ENCODE data around the gene FASTKD1.
"Not testable (repeated sequence)": the region's sequence is repeated elsewhere in the genome, so short reads cannot be mapped to it uniquely, and the experiment has no call there.

The FASTKD1 gene
- long read RNA-seq, donor 1, transcript FASTKD1-204 (15 exons, 2,967 nt): major isoform, 6 of 8 reads
- long read RNA-seq, donor 1, partial matches to known transcripts: 0 of 8 reads
- long read RNA-seq, donor 1, other reads (novel, unspliced or antisense): 0 of 8 reads
- long read RNA-seq, donor 2: 0 reads
- long read RNA-seq, donor 3: 0 reads
- long read RNA-seq, donor 4, partial matches to known transcripts: 0 of 4 reads
- long read RNA-seq, donor 4, other reads (novel, unspliced or antisense): 0 of 4 reads
- long read RNA-seq, donor 5, partial matches to known transcripts: 180 of 226 reads
- long read RNA-seq, donor 5, other reads (novel, unspliced or antisense): 39 of 226 reads
- long read RNA-seq, donor 6, partial matches to known transcripts: 182 of 195 reads
- long read RNA-seq, donor 6, other reads (novel, unspliced or antisense): 12 of 195 reads
- long read RNA-seq, donor 7, partial matches to known transcripts: 0 of 3 reads
- long read RNA-seq, donor 7, other reads (novel, unspliced or antisense): 0 of 3 reads
- long read RNA-seq, donor 8, partial matches to known transcripts: 300 of 320 reads
- long read RNA-seq, donor 8, other reads (novel, unspliced or antisense): 20 of 320 reads

DNA sequence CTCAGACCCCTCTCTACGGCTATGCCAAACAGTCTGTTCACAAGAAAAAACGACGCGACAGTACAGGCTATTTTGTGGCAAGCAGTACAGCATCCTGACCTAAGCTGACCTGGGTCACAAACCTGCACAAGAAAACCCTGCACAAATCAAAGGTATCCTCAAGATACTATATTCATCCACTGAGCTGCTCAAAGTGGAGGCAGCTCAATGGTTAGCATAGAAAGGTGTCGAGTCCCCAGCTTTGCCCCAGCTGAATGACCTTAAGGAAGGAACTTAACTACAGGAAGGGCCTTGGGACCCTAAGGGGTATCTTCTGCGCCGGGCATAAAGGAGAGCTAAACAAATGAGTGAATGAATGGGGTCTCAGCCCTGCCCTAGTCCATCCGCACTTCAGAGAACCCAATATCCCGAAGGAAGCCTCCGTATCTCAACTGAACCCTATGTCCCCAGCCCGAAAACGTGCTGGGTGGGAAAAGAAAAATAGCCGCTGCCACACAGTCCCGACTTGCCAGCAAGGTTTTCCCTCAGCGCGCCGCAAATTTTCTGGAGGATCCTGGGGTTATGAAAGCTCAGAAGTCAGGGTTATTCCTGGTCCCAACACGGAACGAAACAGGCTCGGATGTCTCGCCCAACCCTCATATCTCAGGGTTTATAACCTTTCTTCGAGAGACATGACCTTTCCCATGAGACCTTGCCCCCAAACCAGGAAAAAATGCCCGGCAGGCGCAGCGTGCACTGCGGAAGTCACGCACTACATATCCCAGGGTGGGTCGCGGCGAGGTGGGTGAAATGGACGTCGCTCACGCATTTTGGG lies at the start of gene FASTKD1:
FASTKD1 (minus strand) TSS at position 706 of the 814 bp plus-strand sequence. CDS start 1,836 bp downstream, outside the sequence.
- DNase-seq: peak; percentile 83

DNA sequence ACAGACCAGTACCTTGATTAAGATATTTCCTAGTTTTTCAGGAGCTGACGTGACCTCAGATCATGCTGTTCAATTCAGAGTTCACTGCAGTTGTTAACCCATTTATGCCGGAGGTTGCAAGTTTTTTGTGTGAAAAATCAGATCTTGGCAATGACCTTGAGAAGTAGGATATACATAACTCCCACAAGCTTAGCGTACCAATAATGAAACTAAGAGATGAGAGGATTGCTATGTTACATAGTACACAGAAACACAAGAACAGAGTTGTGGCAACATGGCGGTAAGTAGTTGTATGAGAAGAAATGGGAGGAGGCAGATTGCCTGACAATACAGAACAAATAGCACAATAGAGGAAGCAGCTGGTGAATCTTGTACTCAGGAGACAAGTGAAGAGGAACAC lies 49.6 kb upstream of the FASTKD1 start:
- no peak for DNase-seq

DNA sequence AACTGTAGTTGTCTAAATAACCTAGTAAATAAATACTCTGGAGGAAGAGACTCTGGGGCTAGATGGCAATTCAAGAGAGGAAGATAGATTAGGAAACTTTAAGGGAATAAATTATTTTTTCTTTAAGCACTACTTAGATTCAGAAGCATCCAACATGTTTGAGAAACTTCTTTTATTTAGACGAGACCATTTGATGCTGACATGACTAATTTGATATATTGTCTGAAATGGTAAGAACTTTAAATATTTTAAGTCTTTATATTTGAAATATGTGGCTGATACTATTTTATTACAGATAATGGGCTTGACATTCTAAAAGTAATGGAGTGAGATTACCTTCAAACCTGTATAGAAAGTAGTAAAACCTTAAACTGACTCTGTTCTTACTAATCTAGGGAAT lies 46.8 kb upstream of the FASTKD1 start:
- no peak for DNase-seq

GRCh38 chr2:169619946-169620345 lies 46.3 kb upstream of the FASTKD1 start:
- DNase-seq: no peak

DNA sequence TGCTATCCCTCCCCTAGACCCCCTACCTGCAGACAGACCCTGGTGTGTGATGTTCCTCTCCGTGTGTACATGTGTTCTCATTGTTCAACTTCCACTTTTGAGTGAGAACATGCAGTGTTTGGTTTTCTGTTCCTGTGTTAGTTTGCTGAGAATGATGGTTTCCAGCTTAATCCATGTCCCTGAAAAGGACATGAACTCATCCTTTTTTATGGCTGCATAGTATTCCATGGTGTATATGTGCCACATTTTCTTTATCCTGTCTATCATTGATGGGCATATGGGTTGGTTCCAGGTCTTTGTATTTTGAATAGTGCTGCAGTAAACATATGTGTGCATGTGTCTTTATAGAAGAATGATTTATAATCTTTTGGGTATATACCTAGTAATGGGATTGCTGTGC lies 42.3 kb upstream of the FASTKD1 start:
- not testable (repeated sequence) for DNase-seq

DNA sequence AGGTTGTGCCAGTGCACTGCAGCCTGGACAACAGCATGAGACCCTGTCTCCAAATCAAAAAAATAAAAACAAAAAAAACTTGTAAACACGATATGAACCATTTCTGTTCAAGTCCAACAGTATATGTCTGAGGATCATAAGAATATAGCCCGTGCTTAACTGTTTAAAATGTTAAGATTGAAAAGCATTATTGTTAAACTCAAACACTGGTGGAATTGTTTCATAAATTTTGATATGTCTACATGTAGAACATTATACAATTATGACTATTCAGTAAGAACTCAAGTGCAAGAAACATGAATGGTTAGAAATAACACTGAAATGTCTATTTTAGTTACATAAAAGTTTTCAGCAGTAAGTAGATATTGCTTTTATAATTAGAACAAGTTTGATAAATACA lies 40.2 kb upstream of the FASTKD1 start:
- no peak for DNase-seq

GRCh38 chr2:169609264-169609663 lies 35.6 kb upstream of the FASTKD1 start:
- no peak for DNase-seq

GRCh38 chr2:169599568-169599967 lies 25.9 kb upstream of the FASTKD1 start:
- no peak for DNase-seq

DNA sequence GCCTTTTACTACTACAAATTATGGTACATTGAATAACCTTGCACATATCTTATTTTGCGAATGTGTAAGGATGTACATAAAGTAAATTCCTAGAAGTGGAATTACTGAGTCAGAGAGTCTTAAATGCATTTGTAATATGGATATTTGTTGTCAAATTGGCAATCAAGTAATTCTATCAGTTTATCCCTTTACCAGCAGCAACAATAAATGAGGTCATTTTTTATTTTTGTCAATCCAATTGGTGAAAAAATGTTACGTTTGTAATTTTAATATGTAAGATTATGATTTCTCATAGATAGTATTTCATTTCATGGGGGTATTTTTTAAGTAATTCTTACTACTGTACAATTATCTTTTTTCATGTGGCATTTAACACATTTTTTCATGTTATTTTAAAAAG lies 25.3 kb upstream of the FASTKD1 start:
- no peak for DNase-seq

DNA sequence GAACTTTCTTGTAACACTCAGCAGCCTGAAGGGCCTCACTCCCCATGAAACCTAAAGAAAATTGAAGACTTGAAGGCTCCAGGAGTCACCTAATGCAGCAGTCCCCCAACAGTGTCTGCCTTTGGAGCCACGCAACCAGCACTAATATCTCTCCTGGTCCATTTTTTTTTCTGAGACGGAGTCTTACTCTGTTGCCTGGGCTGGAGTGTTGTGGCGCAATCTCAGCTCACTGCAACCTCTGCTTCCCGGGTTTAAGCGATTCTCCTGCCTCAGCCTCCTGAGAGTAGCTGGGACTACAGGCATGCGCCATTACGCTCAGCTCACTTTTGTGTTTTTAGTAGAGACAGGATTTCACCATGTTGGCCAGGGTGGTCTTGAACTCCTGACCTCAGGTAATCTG lies 22.9 kb upstream of the FASTKD1 start:
- DNase-seq: not testable (repeated sequence)

- DNase-seq: no peak
These were observed 17.1 kb upstream of the FASTKD1 start for GRCh38 chr2:169590804-169591203.

GRCh38 chr2:169585673-169586072 lies 12.0 kb upstream of the FASTKD1 start:
- DNase-seq: no peak

- peak; percentile 97 for DNase-seq
These were observed 10.6 kb upstream of the FASTKD1 start, which contains the start of gene PPIG for GRCh38 chr2:169584005-169584877. Gene PPIG (plus strand): TSS chr2:169584351. CDS start chr2:169604042, 19,691 bp downstream.

GRCh38 chr2:169583518-169583917 lies 9.9 kb upstream of the FASTKD1 start:
- no peak for DNase-seq

- DNase-seq: not testable (repeated sequence)
These were observed 9.0 kb upstream of the FASTKD1 start for GRCh38 chr2:169582552-169583266.

DNA sequence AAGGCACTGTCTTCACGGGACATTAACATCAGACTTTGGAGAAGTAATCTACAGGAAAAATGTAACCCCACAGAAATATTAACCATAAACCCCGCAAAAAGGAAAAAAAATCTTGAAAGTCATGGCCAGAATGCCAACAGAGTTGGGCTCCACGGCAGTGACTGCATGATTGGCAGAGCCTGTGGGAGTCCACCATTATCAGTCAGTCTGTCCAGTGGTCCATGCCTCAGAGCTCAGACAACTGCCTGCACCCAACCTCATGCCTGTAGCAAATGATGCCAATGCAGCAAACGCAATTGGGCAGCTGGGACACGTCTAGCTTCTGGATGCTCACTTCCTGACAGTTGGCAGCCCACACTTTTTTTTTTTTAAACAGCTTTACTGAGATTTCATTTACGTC lies 5.4 kb upstream of the FASTKD1 start:
- DNase-seq: no peak

DNA sequence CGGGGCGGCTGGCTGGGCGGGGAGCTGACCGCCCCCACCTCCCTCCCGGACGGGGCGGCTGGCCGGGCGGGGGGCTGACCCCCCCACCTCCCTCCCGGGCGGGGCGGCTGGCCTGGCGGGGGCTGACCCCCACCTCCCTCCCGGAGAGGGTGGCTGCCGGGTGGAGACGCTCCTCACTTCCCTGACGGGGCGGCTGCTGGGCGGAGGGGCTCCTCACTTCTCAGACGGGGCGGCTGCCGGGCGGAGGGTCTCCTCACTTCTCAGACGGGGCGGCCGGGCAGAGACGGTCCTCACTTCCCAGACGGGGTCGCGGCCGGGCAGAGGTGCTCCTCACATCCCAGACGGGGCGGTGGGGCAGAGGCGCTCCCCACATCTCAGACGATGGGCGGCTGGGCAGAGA lies 1.6 kb upstream of the FASTKD1 start:
- not testable (repeated sequence) for DNase-seq

GRCh38 chr2:169574539-169574938 lies 874 bp upstream of the FASTKD1 start:
- not testable (repeated sequence) for DNase-seq

GRCh38 chr2:169573974-169574299 lies 272 bp upstream of the FASTKD1 start:
- no peak for DNase-seq

DNA sequence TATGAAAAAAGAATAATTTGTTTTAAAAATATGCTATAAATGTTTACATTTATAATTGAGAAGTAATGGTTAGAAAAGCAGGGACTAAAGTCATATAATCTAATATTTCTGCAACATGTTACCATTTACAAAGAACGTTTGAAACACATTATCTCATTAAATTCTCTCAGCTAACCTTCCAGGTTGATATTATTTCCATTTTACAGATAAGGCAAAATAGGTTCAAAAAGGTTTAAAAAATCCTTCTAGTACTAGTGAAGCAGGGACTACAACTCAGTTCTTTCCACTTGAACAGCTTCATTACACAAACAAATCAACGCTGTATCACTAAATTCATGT lies 875 bp downstream of the FASTKD1 start:
- DNase-seq: no peak

- no peak for DNase-seq
These were observed 1.5 kb downstream of the FASTKD1 start for GRCh38 chr2:169572189-169572588.
